Mesenchymal stem cell (in vitro differentiated cells and primary cell): Measurements from ENCODE around the gene CHRNB1.
"Not testable (repeated sequence)": the region's sequence is repeated elsewhere in the genome, so short reads cannot be mapped to it uniquely, and the experiment has no call there.

Experiments
- DNase-seq: peaks from one replicate; pipeline ENCODE4 v3.0.0-alpha.2; 2013
- H2AFZ ChIP-seq: one replicate; pipeline ENCODE4 v1.6.1; 2013; ENCODE audit warnings: low read depth, mild to moderate bottlenecking, control low read depth, inconsistent platforms, low read length, moderate library complexity
- H2AK5ac ChIP-seq: 2 replicates; pipeline ENCODE4 v1.6.1; 2013; ENCODE audit warnings: low read length, moderate library complexity, mild to moderate bottlenecking, inconsistent platforms; ENCODE audit not compliant: severe bottlenecking
- H2BK120ac ChIP-seq: one replicate; pipeline ENCODE4 v1.6.1; 2013; ENCODE audit warnings: low read depth, mild to moderate bottlenecking, inconsistent platforms, low read length, moderate library complexity
- H2BK12ac ChIP-seq, 2 experiments: one replicate each; pipeline ENCODE4 v1.6.1; 2013; ENCODE audit warnings: inconsistent platforms in 2 of 2, low read length in 2 of 2, mild to moderate bottlenecking in 2 of 2, moderate library complexity in 2 of 2, control low read depth in 1 of 2
- H2BK15ac ChIP-seq: one replicate; pipeline ENCODE4 v1.6.1; 2013; ENCODE audit warnings: mild to moderate bottlenecking, low read depth, inconsistent platforms; ENCODE audit not compliant: poor library complexity, severe bottlenecking
- H2BK5ac ChIP-seq: 2 replicates; pipeline ENCODE4 v1.6.1; 2013; ENCODE audit warnings: low read depth, mild to moderate bottlenecking, low read length, control low read depth, inconsistent platforms; ENCODE audit not compliant: poor library complexity, severe bottlenecking
- H3K14ac ChIP-seq, 2 experiments: one replicate each; pipeline ENCODE4 v1.6.1; 2013; ENCODE audit warnings: inconsistent platforms in 2 of 2, low read length in 2 of 2, control low read depth in 1 of 2, mild to moderate bottlenecking in 1 of 2, moderate library complexity in 1 of 2
- H3K18ac ChIP-seq, 2 experiments: one replicate each; pipeline ENCODE4 v1.6.1; 2013; ENCODE audit warnings: inconsistent platforms in 2 of 2, low read length in 2 of 2, control low read depth in 1 of 2, low read depth in 1 of 2, mild to moderate bottlenecking in 1 of 2
- H3K23ac ChIP-seq, 2 experiments: one replicate each; pipeline ENCODE4 v1.6.1; 2013; ENCODE audit warnings: inconsistent platforms in 2 of 2, low read length in 2 of 2, mild to moderate bottlenecking in 2 of 2, moderate library complexity in 2 of 2, control low read depth in 1 of 2
- H3K27ac ChIP-seq: 2 replicates; pipeline ENCODE4 v1.5.1; 2013; ENCODE audit warnings: mild to moderate bottlenecking, moderate library complexity, low read length, control low read depth, inconsistent platforms; ENCODE audit not compliant: poor library complexity, severe bottlenecking
- H3K27me3 ChIP-seq, 2 experiments: 2 replicates each; pipeline versions ENCODE4 v1.6.1 to v1.7.0; 2013; ENCODE audit warnings: low read length in 2 of 2, mild to moderate bottlenecking in 2 of 2, moderate library complexity in 2 of 2, control low read depth in 1 of 2, inconsistent platforms in 1 of 2; ENCODE audit not compliant: control insufficient read depth in 1 of 2, insufficient read depth in 1 of 2
- H3K36me3 ChIP-seq, 2 experiments: 2 replicates each; pipeline versions ENCODE4 v1.6.1 to v1.7.0; 2013; ENCODE audit warnings: low read length in 2 of 2, control low read depth in 1 of 2, inconsistent platforms in 1 of 2, low read depth in 1 of 2, mild to moderate bottlenecking in 1 of 2; ENCODE audit not compliant: insufficient read depth in 2 of 2, control insufficient read depth in 1 of 2
- H3K4ac ChIP-seq, 2 experiments: one replicate each; pipeline ENCODE4 v1.6.1; 2013; ENCODE audit warnings: inconsistent platforms in 2 of 2, low read length in 2 of 2, mild to moderate bottlenecking in 2 of 2, moderate library complexity in 2 of 2, control low read depth in 1 of 2, low read depth in 1 of 2
- H3K4me1 ChIP-seq: 2 replicates; pipeline ENCODE4 v1.6.1; 2013; ENCODE audit warnings: low read depth, low read length, control low read depth; ENCODE audit not compliant: control insufficient read depth, insufficient read depth
- H3K4me2 ChIP-seq: 2 replicates; pipeline ENCODE4 v1.6.1; 2013; ENCODE audit warnings: low read length, mild to moderate bottlenecking, inconsistent platforms; ENCODE audit not compliant: poor library complexity, severe bottlenecking
- H3K4me3 ChIP-seq, 2 experiments: 2 replicates each; pipeline versions ENCODE4 v1.5.1 to v1.7.0; 2013; ENCODE audit warnings: low read length in 2 of 2, mild to moderate bottlenecking in 2 of 2, control low read depth in 1 of 2, low read depth in 1 of 2; ENCODE audit not compliant: insufficient read depth in 1 of 2
- H3K79me1 ChIP-seq: replicated peaks from 2 replicates; pipeline ENCODE4 v1.6.1; 2013; ENCODE audit warnings: mild to moderate bottlenecking, control low read depth, low read length, inconsistent platforms; ENCODE audit not compliant: poor library complexity, severe bottlenecking
- H3K9ac ChIP-seq: 2 replicates; pipeline ENCODE4 v1.7.0; 2013; ENCODE audit warnings: mild to moderate bottlenecking, low read length, moderate library complexity
- H3K9me3 ChIP-seq: 2 replicates; pipeline ENCODE4 v1.7.0; 2013; ENCODE audit warnings: mild to moderate bottlenecking, low read length; ENCODE audit not compliant: control insufficient read depth
- H4K8ac ChIP-seq: one replicate; pipeline ENCODE4 v1.6.1; 2013; ENCODE audit warnings: inconsistent platforms, mild to moderate bottlenecking, low read length, moderate library complexity
- H4K91ac ChIP-seq: one replicate; pipeline ENCODE4 v1.6.1; 2013; ENCODE audit warnings: mild to moderate bottlenecking, low read length, inconsistent platforms
- WGBS: methylation state at CpG from one replicate; pipeline ENCODE4 v1.1.7; 2013; ENCODE audit warnings: mixed read lengths; 5-methylcytosine and 5-hydroxymethylcytosine counted together

Gene CHRNB1

DNA sequence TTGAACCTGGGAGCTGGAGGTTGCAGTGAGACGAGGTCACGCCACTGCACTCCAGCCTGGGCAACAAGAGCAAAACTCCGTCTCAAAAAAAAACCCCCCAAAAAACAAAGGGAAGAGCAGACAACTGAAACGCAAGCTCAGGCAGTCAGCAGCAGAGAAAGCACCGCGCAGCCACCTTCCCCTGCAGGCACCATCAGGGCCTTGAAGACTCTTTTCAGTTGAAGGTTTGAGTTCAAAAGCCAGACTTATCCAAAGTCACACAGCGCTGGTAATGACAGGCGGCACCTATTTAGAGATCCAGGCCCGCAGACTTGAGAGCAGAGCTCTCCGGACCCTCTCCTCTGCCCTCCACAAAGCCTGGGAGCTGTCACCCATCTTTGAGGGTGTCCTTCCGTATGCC is 23.4 kb downstream of the CHRNB1 start:
- H3K18ac ChIP-seq, result no peak overlapping the region
- H3K14ac ChIP-seq, result no peak overlapping the region
- no peak overlapping the region for H2BK12ac ChIP-seq
- H2BK5ac ChIP-seq, result no peak overlapping the region
- no peak overlapping the region for H3K27ac ChIP-seq
- no peak overlapping the region for H3K4ac ChIP-seq
- no peak overlapping the region for H2AK5ac ChIP-seq
- peak overlapping the region; percentile 23 for H2BK15ac ChIP-seq
- no peak overlapping the region for H2BK120ac ChIP-seq
- no peak overlapping the region for H4K91ac ChIP-seq
- H3K9ac ChIP-seq, result no peak overlapping the region
- no peak overlapping the region for H3K23ac ChIP-seq
- peaks cover 37% of the 10 kb centered on the region for H3K79me1 ChIP-seq
- peaks cover 36 to 41% of the 10 kb centered on the region in 2 experiments for H3K36me3 ChIP-seq
- no peak for DNase-seq
- no peak overlapping the region for H3K4me3 ChIP-seq
- no peak overlapping the region for H4K8ac ChIP-seq
- no peaks in the 10 kb centered on the region for H3K27me3 ChIP-seq
- 98% methylated on average over 11 of the region's 11 CpGs for whole genome bisulfite sequencing
- H3K4me1 ChIP-seq, result peaks cover 10% of the 10 kb centered on the region
- H3K9me3 ChIP-seq, result no peaks in the 10 kb centered on the region
- H3K4me2 ChIP-seq, result no peak overlapping the region
- no peak overlapping the region for H2AFZ ChIP-seq

DNA sequence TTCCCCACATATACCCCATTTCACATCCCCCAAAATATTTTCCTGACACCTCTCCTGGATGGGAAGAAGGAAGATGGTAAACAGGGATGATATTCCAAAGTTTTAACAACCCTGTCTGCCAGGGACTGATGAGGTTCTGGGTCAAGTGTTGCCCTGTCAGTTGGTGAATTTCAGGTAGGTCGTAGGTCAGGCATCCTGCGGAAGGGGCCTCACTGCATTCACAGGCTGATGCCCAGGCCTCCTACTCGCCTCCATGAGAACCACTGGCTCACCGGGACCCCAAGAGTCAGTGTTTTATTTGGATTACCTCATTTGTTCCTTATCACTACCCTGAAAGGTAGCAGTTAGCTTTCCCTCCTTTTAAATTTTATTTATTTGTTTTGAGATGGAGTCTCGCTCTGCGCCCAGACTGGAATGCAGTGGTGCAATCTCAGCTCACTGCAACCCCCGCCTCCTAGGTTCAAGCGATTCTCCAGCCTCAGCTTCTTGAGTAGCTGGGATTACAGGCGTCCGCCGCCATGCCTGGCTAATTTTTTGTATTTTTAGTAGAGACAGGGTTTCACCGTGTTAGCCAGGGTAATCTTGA is 24.0 kb downstream of the CHRNB1 start:
- H4K8ac ChIP-seq, result no peak overlapping the region
- H3K18ac ChIP-seq, result no peak overlapping the region
- H2BK12ac ChIP-seq, result no peak overlapping the region
- H3K36me3 ChIP-seq, result peaks cover 29 to 35% of the 10 kb centered on the region in 2 experiments
- H2AK5ac ChIP-seq, result no peak overlapping the region
- 75% methylated on average over 10 of the region's 12 CpGs for WGBS
- H2BK5ac ChIP-seq, result no peak overlapping the region
- peaks cover 36% of the 10 kb centered on the region for H3K79me1 ChIP-seq
- H3K9me3 ChIP-seq, result no peaks in the 10 kb centered on the region
- H2BK120ac ChIP-seq, result no peak overlapping the region
- H3K27ac ChIP-seq, result no peak overlapping the region
- H3K4me2 ChIP-seq, result no peak overlapping the region
- no peaks in the 10 kb centered on the region for H3K27me3 ChIP-seq
- no peak overlapping the region for H3K4ac ChIP-seq
- no peak for DNase-seq
- no peak overlapping the region for H3K23ac ChIP-seq
- H3K9ac ChIP-seq, result no peak overlapping the region
- H4K91ac ChIP-seq, result no peak overlapping the region
- H3K4me3 ChIP-seq, result no peak overlapping the region
- H3K14ac ChIP-seq, result no peak overlapping the region
- H2AFZ ChIP-seq, result no peak overlapping the region
- peaks cover 10% of the 10 kb centered on the region for H3K4me1 ChIP-seq
- peak overlapping the region; percentile 23 for H2BK15ac ChIP-seq

DNA sequence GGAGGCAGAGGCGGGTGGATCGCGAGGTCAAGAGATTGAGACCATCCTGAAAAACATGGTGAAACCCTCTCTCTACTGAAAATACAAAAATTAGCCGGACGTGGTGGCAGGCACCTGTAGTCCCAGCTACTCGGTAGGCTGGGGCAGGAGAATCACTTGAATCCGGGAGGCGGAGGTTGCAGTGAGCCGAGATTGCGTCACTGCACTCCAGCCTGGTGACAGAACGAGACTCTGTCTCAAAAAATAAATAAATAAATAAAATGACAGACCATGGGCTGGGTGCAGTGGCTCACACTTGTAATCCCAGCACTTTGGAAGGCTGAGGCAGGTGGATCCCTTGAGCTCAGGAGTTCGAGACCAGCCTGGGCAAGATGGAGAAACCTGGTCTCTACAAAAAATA is 25.0 kb downstream of the CHRNB1 start:
- not testable (repeated sequence) for H2BK12ac ChIP-seq, H3K27ac ChIP-seq, H2BK15ac ChIP-seq, DNase-seq, H3K4me2 ChIP-seq, H2BK120ac ChIP-seq, H4K91ac ChIP-seq, H3K4ac ChIP-seq, H3K9ac ChIP-seq, H2AFZ ChIP-seq, H3K4me3 ChIP-seq, H3K14ac ChIP-seq, H3K9me3 ChIP-seq, H3K27me3 ChIP-seq, H4K8ac ChIP-seq, H2BK5ac ChIP-seq, H3K18ac ChIP-seq, H3K23ac ChIP-seq, H2AK5ac ChIP-seq
- Histone ChIP-seq H3K79me1 (peaks cover 35% of the 10 kb centered on the region), H3K4me1 (peaks cover 10% of the 10 kb centered on the region), H3K36me3 (peaks cover 25 to 32% of the 10 kb centered on the region in 2 experiments)
- 96% methylated on average over 11 of the region's 12 CpGs for WGBS

DNA sequence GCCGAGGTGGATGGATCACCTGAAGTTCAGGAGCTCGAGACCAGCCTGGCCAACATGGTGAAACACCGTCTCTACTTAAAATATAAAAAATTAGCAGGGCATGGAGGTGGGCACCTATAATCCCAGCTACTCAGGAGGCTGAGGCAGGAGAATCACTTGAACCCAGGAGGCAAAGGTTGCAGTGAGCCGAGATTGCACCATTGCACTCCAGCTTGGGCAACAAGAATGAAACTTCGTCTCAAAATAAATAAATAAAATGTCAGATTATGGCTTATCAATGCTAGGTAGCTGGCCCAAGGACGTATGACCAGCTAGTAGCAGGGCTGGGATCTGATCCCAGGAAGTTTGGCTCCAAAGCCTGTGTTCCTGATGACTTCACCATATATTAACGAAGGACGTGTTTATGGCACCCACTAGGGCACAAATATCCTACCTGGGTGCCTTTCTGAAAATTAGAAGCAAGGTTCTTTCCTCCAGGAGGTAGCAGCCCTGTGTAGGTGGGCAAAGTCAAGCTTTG is 25.7 kb downstream of the CHRNB1 start:
- H3K23ac ChIP-seq, H2BK12ac ChIP-seq, H3K18ac ChIP-seq, H2BK5ac ChIP-seq, DNase-seq, H3K27me3 ChIP-seq, H3K4me2 ChIP-seq, H3K9ac ChIP-seq, H2BK15ac ChIP-seq, H2AK5ac ChIP-seq, H3K4ac ChIP-seq, H3K14ac ChIP-seq, H3K4me3 ChIP-seq, H3K27ac ChIP-seq, H3K9me3 ChIP-seq, H2BK120ac ChIP-seq, H2AFZ ChIP-seq, H4K8ac ChIP-seq: not testable (repeated sequence)
- Histone ChIP-seq H4K91ac (peak overlapping the region; percentile 39), H3K79me1 (peaks cover 33% of the 10 kb centered on the region), H3K4me1 (peaks cover 10% of the 10 kb centered on the region), H3K36me3 (peaks cover 23 to 28% of the 10 kb centered on the region in 2 experiments)
- 97% methylated on average over 8 of the region's 8 CpGs for WGBS
